Measurements from ENCODE around the gene TAF7L.
"Not testable (repeated sequence)": the region's sequence is repeated elsewhere in the genome, so short reads cannot be mapped to it uniquely, and the experiment has no call there.

GRCh38 chrX:101326600-101326999 is 35.5 kb upstream of the TAF7L start:
- not testable (repeated sequence) for TF ChIP-seq EZH2 (IDR thresholded peaks at IDR 0.05; ENCODE audit: insufficient read depth, poor library complexity, severe bottlenecking); EZH2phosphoT487 (IDR thresholded peaks at IDR 0.05; ENCODE audit: insufficient read depth, low read depth)

Data from GM23248 (cell line).